H1 (cell line): ENCODE results near the gene RASGRP3. TPM values are rescaled to one million over a fixed set of nuclear protein-coding genes. Genes with fewer than 3 reads are reported as not detected.

Source experiments
- CTBP2 ChIP-seq: IDR thresholded peaks from 2 replicates; pipeline ENCODE4 v1.7.0; 2011; ENCODE audit warnings: borderline replicate concordance, mild to moderate bottlenecking, moderate library complexity, mixed read lengths, low read length; ENCODE audit not compliant: insufficient read depth, insufficient read length
- GABPA ChIP-seq: IDR thresholded peaks from 2 replicates; pipeline ENCODE4 v1.6.1; 2011; ENCODE audit warnings: mild to moderate bottlenecking, low read length, moderate library complexity, borderline replicate concordance; ENCODE audit not compliant: insufficient read depth
- polyA plus RNA-seq, 7 experiments: library from polyadenylated mRNA; depleted of rRNA in 3 of 7; stranded (reverse) in 5 of 7; unstranded in 2 of 7; fragments of >200 nt in 5 of 7; fragments of 200-250 nt in 2 of 7; gene quantifications; 1 replicate in 5 of 7; 2 replicates in 1 of 7; 4 replicates in 1 of 7; pipeline versions ENCODE4 v1.2.1 to v1.2.3, GENCODE V29; 2011 to 2013; ENCODE audit warnings: missing spikeins in 2 of 7, mixed read lengths in 2 of 7
- total RNA-seq: library from RNA; stranded (reverse); fragmentation: NEBNext Ultra II Directional; extraction: Animal tissue kit (Norgen Biotek cat#: 25700); gene quantifications from 2 replicates; pipeline ENCODE4 v1.2.1, GENCODE V29; 2021

The RASGRP3 gene
- total and polyA plus RNA-seq, 2 of the 8 experiments (the other 6 are each of a cell fraction or from before 2014, with no cell fraction given) = 0.06 TPM; not detected in 1

DNA sequence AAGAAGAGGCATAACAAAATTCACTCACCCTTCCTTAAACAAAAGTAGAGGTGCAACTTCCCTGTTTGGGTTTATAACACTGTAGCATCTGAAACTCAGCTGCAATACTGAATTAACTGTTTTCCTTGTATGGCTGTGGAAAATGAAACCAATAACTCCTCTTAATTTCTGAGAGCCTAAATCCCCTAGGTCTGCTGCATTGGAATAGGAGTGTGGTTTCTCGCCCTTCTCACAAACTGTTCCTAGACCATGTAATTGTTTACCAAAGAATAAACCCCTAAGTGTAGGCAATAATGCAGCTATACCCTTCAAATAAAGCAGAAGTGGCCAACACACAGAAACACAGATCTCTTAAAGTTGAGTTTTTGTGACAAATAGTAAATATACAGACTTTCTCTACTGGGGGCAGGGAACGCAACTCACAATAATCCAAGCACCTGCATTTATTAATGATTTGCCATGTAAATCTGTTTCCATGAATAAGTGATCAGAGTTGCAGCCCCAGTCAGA, 52.0 kb downstream of the RASGRP3 start (continued):
- TF ChIP-seq CTBP2 (no peak), GABPA (no peak)
